GM23338 (cell line): ENCODE measurements around the gene TRAF2. TPM values are rescaled to one million over a fixed set of nuclear protein-coding genes. Genes with fewer than 3 reads are reported as not detected.
A peak's percentile ranks its signal among the peaks of the same experiment; 100 is the strongest.

ENCODE experiments used
- ATAC-seq: fragments of 200-7000 bp; cut with Tn5 transposase; 3 replicates; pipeline ENCODE4 v1.9.1; 2020
- DNase-seq: peaks from one replicate; pipeline ENCODE4 v3.0.0-alpha.2; 2015; ENCODE audit warnings: low spot score
- H2AFZ ChIP-seq: fragments of 200-600 bp; sonication (generic); 2 replicates; pipeline ENCODE4 v1.8.0; 2016; ENCODE audit warnings: antibody characterized with exemption, mild to moderate bottlenecking, moderate library complexity
- H3F3A ChIP-seq: fragments of 200-600 bp; sonication (generic); replicated peaks from 2 replicates; pipeline ENCODE4 v1.8.0; 2017; ENCODE audit warnings: antibody characterized with exemption, mixed run types, low read depth
- H3K27ac ChIP-seq: fragments of 200-600 bp; sonication (generic); 2 replicates; pipeline ENCODE4 v1.6.1; 2016; ENCODE audit warnings: low read depth
- H3K27me3 ChIP-seq: fragments of 200-600 bp; sonication (generic); 2 replicates; pipeline ENCODE4 v1.8.0; 2016; ENCODE audit warnings: mild to moderate bottlenecking, mixed run types, moderate library complexity; ENCODE audit not compliant: insufficient read depth
- H3K36me3 ChIP-seq: fragments of 200-600 bp; sonication (generic); 2 replicates; pipeline ENCODE4 v1.8.0; 2016; ENCODE audit warnings: mild to moderate bottlenecking; ENCODE audit not compliant: insufficient read depth
- H3K4me1 ChIP-seq: fragments of 200-600 bp; sonication (generic); 2 replicates; pipeline ENCODE4 v1.8.0; 2016; ENCODE audit warnings: mild to moderate bottlenecking, moderate library complexity; ENCODE audit not compliant: insufficient read depth
- H3K4me2 ChIP-seq: fragments of 200-600 bp; sonication (generic); 2 replicates; pipeline ENCODE4 v1.7.1; 2017; ENCODE audit warnings: mixed run types
- H3K4me3 ChIP-seq: fragments of 200-600 bp; sonication (generic); 2 replicates; pipeline ENCODE4 v1.6.1; 2016; ENCODE audit warnings: mixed run types
- H3K79me2 ChIP-seq: fragments of 200-600 bp; sonication (generic); replicated peaks from 2 replicates; pipeline ENCODE4 v1.8.0; 2017; ENCODE audit warnings: mild to moderate bottlenecking; ENCODE audit not compliant: insufficient read depth
- H3K9me2 ChIP-seq: fragments of 200-600 bp; sonication (generic); 2 replicates; pipeline ENCODE4 v1.8.0; 2017; ENCODE audit not compliant: insufficient read depth
- H4K20me1 ChIP-seq: fragments of 200-600 bp; sonication (generic); replicated peaks from 2 replicates; pipeline ENCODE4 v1.8.0; 2017; ENCODE audit warnings: mild to moderate bottlenecking; ENCODE audit not compliant: insufficient read depth
- H3K27ac Mint-ChIP-seq: 2 replicates; pipeline ENCODE4 v1.8.0; 2020; ENCODE audit warnings: inconsistent platforms, mild to moderate bottlenecking, moderate library complexity, mixed read lengths
- H3K27me3 Mint-ChIP-seq: 3 replicates; pipeline ENCODE4 v1.8.0; 2022; ENCODE audit warnings: low read depth, mild to moderate bottlenecking, moderate library complexity, mixed read lengths, inconsistent platforms; ENCODE audit not compliant: insufficient read depth, poor library complexity
- H3K36me3 Mint-ChIP-seq: 3 replicates; pipeline ENCODE4 v1.8.0; 2021; ENCODE audit warnings: low read depth, mild to moderate bottlenecking, inconsistent platforms, moderate library complexity, mixed read lengths
- H3K4me1 Mint-ChIP-seq: 3 replicates; pipeline ENCODE4 v1.8.0; 2020; ENCODE audit warnings: mild to moderate bottlenecking, inconsistent platforms, mixed read lengths
- H3K4me3 Mint-ChIP-seq: 3 replicates; pipeline ENCODE4 v1.8.0; 2021; ENCODE audit warnings: moderate library complexity, mild to moderate bottlenecking, inconsistent platforms, mixed read lengths
- H3K9me3 Mint-ChIP-seq: 3 replicates; pipeline ENCODE4 v1.8.0; 2020; ENCODE audit warnings: moderate library complexity, mild to moderate bottlenecking, inconsistent platforms, mixed read lengths
- CREB1 ChIP-seq: fragments of 250-450 bp; sonication (Bioruptor Pico); IDR thresholded peaks from 2 replicates; pipeline ENCODE4 v1.5.0; 2020; ENCODE audit warnings: low read depth, mild to moderate bottlenecking, moderate library complexity
- NANOG ChIP-seq: IDR thresholded peaks from 2 replicates; pipeline ENCODE4 v1.6.1; 2016; ENCODE audit warnings: antibody characterized with exemption, borderline replicate concordance
- REST ChIP-seq: IDR thresholded peaks from one replicate; pipeline ENCODE4 v1.6.1; 2018; ENCODE audit warnings: antibody characterized with exemption; ENCODE audit not compliant: unreplicated experiment
- ZNF114 ChIP-seq: fragments of 250-450 bp; sonication (Bioruptor Pico); IDR thresholded peaks from 2 replicates; pipeline ENCODE4 v1.5.0; 2020; ENCODE audit warnings: mild to moderate bottlenecking, moderate library complexity
- polyA plus RNA-seq: library from polyadenylated mRNA; unstranded; fragments of >200 nt; fragmentation: Nextera tagmentation; extraction: Ambion mirVana; gene quantifications from 2 replicates; pipeline ENCODE4 v1.2.1, GENCODE V29; 2016
- total RNA-seq: library from RNA; depleted of rRNA; stranded (reverse); fragments of >200 nt; shearing (Covaris generic); gene quantifications from 2 replicates; pipeline ENCODE4 v1.2.3, GENCODE V29; 2014

Gene TRAF2
- total and polyA plus RNA-seq, 2 experiments from 2014 or later, result 25.4 to 39.9 TPM

- Mint-ChIP-seq H3K4me3 (no peak overlapping the region), H3K4me1 (peaks cover 11% of the 10 kb centered on the region), H3K27ac (no peak overlapping the region), H3K9me3 (no peaks in the 10 kb centered on the region; the same call in 2 of the 3 replicates), H3K36me3 (peaks cover 47% of the 10 kb centered on the region), H3K27me3 (peaks cover 8% of the 10 kb centered on the region)
- peaks cover 11% of the 10 kb centered on the region; the same call in 1 of the 2 replicates for H3F3A ChIP-seq
- no peak for ATAC-seq
- no peaks in the 10 kb centered on the region for H3K27me3 ChIP-seq
- no peak overlapping the region for H2AFZ ChIP-seq
- H3K9me2 ChIP-seq, result no peaks in the 10 kb centered on the region; the same call in 1 of the 2 replicates
- DNase-seq, result no peak
- no peak overlapping the region for H3K4me2 ChIP-seq
- H3K27ac ChIP-seq, result no peak overlapping the region
- H3K36me3 ChIP-seq, result no peaks in the 10 kb centered on the region
- TF ChIP-seq NANOG (no peak), REST (no peak), ZNF114 (CRISPR knock-in tag) (no peak)
- peaks cover 12% of the 10 kb centered on the region for H4K20me1 ChIP-seq
- 0 out of 2 replicates have a peak, but pooled peaks cover 13% of the 10 kb centered on the region for H3K79me2 ChIP-seq
- no peak overlapping the region for H3K4me3 ChIP-seq
- no peaks in the 10 kb centered on the region for H3K4me1 ChIP-seq
Observed at GRCh38 chr9:136935651-136936050, 49.3 kb downstream of the TRAF2 start.

- ATAC-seq (no peak), DNase-seq (no peak)
- 0 out of 2 replicates have a peak, but pooled peaks cover 8% of the 10 kb centered on the region for H3K79me2 ChIP-seq
- H3K4me1 ChIP-seq, result no peaks in the 10 kb centered on the region
- no peak overlapping the region for H2AFZ ChIP-seq
- peaks cover 12% of the 10 kb centered on the region for H4K20me1 ChIP-seq
- TF ChIP-seq CREB1 (CRISPR knock-in tag), result no peak
- no peaks in the 10 kb centered on the region for H3K27me3 ChIP-seq
- H3K36me3 Mint-ChIP-seq, result peaks cover 54% of the 10 kb centered on the region
- H3K9me3 Mint-ChIP-seq, result no peaks in the 10 kb centered on the region; the same call in 2 of the 3 replicates
- peak overlapping the region; percentile 80; the same call in 1 of the 2 replicates for H3K27ac Mint-ChIP-seq
- H3K4me3 ChIP-seq, result no peak overlapping the region
- peaks cover 11% of the 10 kb centered on the region for H3K4me1 Mint-ChIP-seq
- no peaks in the 10 kb centered on the region for H3K36me3 ChIP-seq
- H3F3A ChIP-seq, result peaks cover 11% of the 10 kb centered on the region; the same call in 1 of the 2 replicates
- no peaks in the 10 kb centered on the region; the same call in 1 of the 2 replicates for H3K9me2 ChIP-seq
- H3K4me3 Mint-ChIP-seq, result no peak overlapping the region
- no peak overlapping the region for H3K4me2 ChIP-seq
- H3K27ac ChIP-seq, result no peak overlapping the region
- H3K27me3 Mint-ChIP-seq, result peaks cover 8% of the 10 kb centered on the region
Observed at GRCh38 chr9:136936645-136937170, 50.4 kb downstream of the TRAF2 start.
